Mesothelial cell of epicardium (in vitro differentiated cells): ENCODE measurements around the gene KLK14. TPM values are rescaled to one million over a fixed set of nuclear protein-coding genes. Genes with fewer than 3 reads are reported as not detected.

Experiments
- DNase-seq, 2 experiments: peaks; one replicate each; pipeline ENCODE4 v3.0.0; 2021; ENCODE audit warnings: low spot score in 2 of 2; ENCODE audit not compliant: unreplicated experiment in 2 of 2
- H3K27ac Mint-ChIP-seq: 2 replicates; pipeline ENCODE4 v1.8.0; 2021; ENCODE audit warnings: mixed read lengths
- H3K27me3 Mint-ChIP-seq: 2 replicates; pipeline ENCODE4 v1.8.0; 2021; ENCODE audit warnings: low read depth, mixed read lengths
- H3K36me3 Mint-ChIP-seq: 2 replicates; pipeline ENCODE4 v1.8.0; 2021; ENCODE audit warnings: mixed read lengths
- H3K4me1 Mint-ChIP-seq: 2 replicates; pipeline ENCODE4 v1.8.0; 2021; ENCODE audit warnings: mixed read lengths
- H3K4me3 Mint-ChIP-seq: 2 replicates; pipeline ENCODE4 v1.8.0; 2021; ENCODE audit warnings: mild to moderate bottlenecking, moderate library complexity, mixed read lengths
- H3K9me3 Mint-ChIP-seq: 2 replicates; pipeline ENCODE4 v1.8.0; 2021; ENCODE audit warnings: mixed read lengths
- total RNA-seq: library from RNA; stranded (reverse); gene quantifications from 3 replicates; pipeline ENCODE4 v1.2.1, GENCODE V29; 2021
- TF ChIP-seq, protein P1 (sequence below): fragments of 200-600 bp; sonication (generic); IDR thresholded peaks from one replicate; pipeline ENCODE4 v1.5.0; 2021; ENCODE audit warnings: antibody characterized with exemption; ENCODE audit not compliant: unreplicated experiment

The KLK14 gene
- total RNA-seq, 1 donor from 2014 or later: 0.45 TPM

DNA sequence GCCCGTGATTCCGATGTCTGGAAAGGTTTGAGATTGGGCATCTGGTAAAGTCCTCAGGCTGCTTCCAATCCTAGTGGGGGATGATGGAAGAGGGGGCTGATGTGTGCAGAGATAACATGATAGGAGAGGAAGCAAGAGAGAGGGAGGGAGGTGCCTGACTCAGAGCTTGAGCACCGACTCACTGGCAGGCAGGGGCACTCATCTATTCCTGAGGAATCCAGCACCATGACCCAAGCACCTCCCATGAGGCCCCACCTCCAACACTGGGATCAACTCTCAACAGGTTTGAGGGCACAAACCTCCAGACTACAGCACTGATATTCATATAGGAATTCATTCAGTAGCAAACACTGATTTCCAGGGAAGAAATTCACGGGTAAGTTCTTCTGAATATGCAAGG is 36.4 kb upstream of the KLK14 start:
- DNase-seq: no peak
- H3K4me3 Mint-ChIP-seq: no peak overlapping the region
- H3K36me3 Mint-ChIP-seq: no peaks in the 10 kb centered on the region
- TF ChIP-seq, protein P1, sequence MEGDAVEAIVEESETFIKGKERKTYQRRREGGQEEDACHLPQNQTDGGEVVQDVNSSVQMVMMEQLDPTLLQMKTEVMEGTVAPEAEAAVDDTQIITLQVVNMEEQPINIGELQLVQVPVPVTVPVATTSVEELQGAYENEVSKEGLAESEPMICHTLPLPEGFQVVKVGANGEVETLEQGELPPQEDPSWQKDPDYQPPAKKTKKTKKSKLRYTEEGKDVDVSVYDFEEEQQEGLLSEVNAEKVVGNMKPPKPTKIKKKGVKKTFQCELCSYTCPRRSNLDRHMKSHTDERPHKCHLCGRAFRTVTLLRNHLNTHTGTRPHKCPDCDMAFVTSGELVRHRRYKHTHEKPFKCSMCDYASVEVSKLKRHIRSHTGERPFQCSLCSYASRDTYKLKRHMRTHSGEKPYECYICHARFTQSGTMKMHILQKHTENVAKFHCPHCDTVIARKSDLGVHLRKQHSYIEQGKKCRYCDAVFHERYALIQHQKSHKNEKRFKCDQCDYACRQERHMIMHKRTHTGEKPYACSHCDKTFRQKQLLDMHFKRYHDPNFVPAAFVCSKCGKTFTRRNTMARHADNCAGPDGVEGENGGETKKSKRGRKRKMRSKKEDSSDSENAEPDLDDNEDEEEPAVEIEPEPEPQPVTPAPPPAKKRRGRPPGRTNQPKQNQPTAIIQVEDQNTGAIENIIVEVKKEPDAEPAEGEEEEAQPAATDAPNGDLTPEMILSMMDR: no peak
- H3K9me3 Mint-ChIP-seq: no peaks in the 10 kb centered on the region
- H3K27me3 Mint-ChIP-seq: peaks cover 46% of the 10 kb centered on the region
- H3K4me1 Mint-ChIP-seq: no peaks in the 10 kb centered on the region
- no peak overlapping the region for H3K27ac Mint-ChIP-seq

DNA sequence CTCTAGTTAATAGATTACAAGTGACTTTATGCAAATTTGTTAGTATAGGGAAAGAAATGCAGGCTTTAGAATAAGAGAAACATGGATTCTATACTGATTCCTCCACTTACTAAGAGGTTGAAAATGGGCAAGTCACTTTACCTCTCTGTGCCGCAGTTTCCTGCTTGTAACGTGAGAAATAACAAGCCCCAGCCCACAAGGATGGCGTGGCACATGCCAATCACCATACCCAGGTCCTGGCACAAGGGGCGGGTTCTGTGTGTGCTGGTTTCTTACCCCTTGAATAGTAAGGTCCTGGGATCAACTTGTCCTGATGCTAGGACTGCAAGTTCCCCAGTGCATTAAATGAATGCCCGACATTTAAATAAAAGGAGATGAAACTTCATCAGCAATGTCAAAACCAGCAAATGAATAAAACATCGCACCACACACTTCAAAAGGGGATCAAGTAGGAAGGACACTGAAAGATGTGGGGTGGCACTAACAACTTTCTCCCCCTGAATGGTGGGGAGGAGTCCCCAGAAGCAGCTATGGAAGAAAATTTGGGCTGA is 34.1 kb upstream of the KLK14 start:
- no peaks in the 10 kb centered on the region for H3K9me3 Mint-ChIP-seq
- peaks cover 44% of the 10 kb centered on the region for H3K27me3 Mint-ChIP-seq
- H3K27ac Mint-ChIP-seq: no peak overlapping the region
- H3K4me1 Mint-ChIP-seq: no peaks in the 10 kb centered on the region
- TF ChIP-seq, protein P1: no peak
- no peak for DNase-seq
- no peak overlapping the region for H3K4me3 Mint-ChIP-seq
- H3K36me3 Mint-ChIP-seq: no peaks in the 10 kb centered on the region

DNA sequence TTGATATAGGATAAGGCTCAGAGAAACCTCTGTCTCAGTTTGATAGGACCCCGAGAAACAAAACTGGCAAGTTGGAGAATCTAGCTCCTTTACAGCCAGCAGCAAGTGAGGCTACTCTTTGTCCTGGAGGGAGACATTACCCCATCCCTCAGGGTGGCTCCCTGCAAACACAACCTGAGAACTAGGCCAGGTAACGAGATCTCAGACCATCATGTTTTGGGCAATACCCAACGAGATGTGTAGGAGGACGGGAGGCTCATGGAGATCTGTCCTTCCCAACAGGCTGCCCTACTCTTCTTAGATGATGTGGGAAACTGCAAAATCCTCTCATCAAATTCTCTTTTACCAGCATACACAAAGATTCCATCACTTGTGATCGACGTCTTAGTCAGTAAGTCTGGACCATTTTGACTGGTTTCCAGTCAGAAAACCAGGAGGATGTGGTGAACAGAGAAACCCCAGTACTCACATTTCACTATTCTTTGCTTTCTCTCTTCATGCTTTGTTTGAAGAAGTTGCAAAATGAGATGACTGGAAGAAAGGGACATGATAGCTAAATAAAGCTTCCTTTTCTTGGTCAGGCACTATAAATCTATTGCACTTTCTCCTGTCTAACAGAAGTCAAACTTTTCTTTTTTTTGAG is 31.5 kb upstream of the KLK14 start:
- Mint-ChIP-seq H3K4me3 (no peak overlapping the region), H3K27me3 (peaks cover 45% of the 10 kb centered on the region), H3K36me3 (no peaks in the 10 kb centered on the region), H3K9me3 (no peaks in the 10 kb centered on the region), H3K27ac (no peak overlapping the region), H3K4me1 (no peaks in the 10 kb centered on the region)
- DNase-seq: no peak
- TF ChIP-seq, protein P1: no peak

DNA sequence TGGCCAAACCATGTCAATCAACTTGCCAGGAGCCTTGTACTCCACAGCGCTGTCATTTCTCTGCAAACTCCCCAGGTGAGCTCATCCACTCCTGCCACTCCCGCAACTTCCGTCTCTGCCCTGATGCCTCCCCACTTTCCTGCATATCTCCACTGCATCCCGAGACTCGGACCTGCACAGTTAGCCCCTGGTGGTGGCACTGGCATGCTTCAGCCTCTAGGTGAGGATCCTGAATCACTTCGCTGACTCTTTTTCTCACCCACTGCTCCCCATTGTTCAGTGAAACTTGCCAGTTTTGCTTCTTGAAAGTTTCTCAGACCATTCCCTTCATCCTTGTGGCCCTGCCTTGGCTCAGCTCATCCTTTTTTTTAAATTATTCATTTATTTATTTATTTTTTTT is 28.9 kb upstream of the KLK14 start:
- DNase-seq: no peak
- H3K4me3 Mint-ChIP-seq: no peak overlapping the region
- peaks cover 24% of the 10 kb centered on the region for H3K27me3 Mint-ChIP-seq
- no peaks in the 10 kb centered on the region for H3K36me3 Mint-ChIP-seq
- no peak overlapping the region for H3K27ac Mint-ChIP-seq
- H3K9me3 Mint-ChIP-seq: no peaks in the 10 kb centered on the region
- peaks cover 15% of the 10 kb centered on the region for H3K4me1 Mint-ChIP-seq
- TF ChIP-seq, protein P1: no peak

DNA sequence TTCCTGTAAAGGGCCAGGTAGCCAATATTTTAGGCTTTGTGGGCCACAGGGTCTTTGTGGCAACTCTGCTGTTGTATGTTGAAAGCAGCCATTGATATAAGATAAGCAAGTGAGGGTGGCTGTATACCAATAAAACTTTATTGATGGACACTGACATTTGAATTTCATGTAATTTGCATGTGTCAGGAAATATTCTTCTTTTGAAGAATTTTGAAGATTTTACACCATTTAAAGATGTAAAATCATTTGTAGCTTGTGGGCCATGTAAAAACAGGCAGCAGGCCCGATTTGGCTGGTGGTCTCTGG is 27.9 kb upstream of the KLK14 start:
- no peak for DNase-seq
- H3K9me3 Mint-ChIP-seq: no peaks in the 10 kb centered on the region
- peaks cover 15% of the 10 kb centered on the region for H3K4me1 Mint-ChIP-seq
- H3K4me3 Mint-ChIP-seq: no peak overlapping the region
- TF ChIP-seq, protein P1: no peak
- peaks cover 15% of the 10 kb centered on the region for H3K27me3 Mint-ChIP-seq
- H3K27ac Mint-ChIP-seq: no peak overlapping the region
- H3K36me3 Mint-ChIP-seq: no peaks in the 10 kb centered on the region

DNA sequence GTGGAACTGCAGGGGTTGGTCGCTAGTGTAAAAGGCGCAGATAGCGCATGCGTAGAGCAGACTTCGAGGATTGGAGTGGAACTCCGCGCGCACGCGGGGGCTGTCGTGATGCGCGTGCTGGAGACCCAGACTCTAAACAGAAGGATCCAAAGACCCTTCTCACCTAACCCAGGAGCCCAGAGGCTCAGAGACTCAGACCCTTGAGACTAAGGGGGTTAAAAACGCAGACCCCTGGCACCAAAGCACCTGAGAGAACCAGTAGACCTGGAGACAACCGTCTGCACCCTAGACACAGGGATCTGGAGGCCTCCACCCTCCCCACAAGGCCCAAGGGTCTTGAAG is 26.1 kb upstream of the KLK14 start:
- TF ChIP-seq, protein P1: no peak
- Mint-ChIP-seq H3K36me3 (peaks cover 4% of the 10 kb centered on the region), H3K9me3 (no peaks in the 10 kb centered on the region), H3K27me3 (peaks cover 6% of the 10 kb centered on the region), H3K4me1 (peaks cover 15% of the 10 kb centered on the region), H3K27ac (peak overlapping the region; percentile 94), H3K4me3 (peak overlapping the region; percentile 89)
- peak in 1 of 2 experiments; percentile 45 for DNase-seq
